ENCODE data around the gene MORN3.

Gene MORN3

GRCh38 chr12:121611306-121611705, 58.1 kb downstream of the MORN3 start:
- FAIRE-seq (no peak), DNase-seq (ENCODE audit: extremely low spot score, insufficient read length, low read depth) (no peak)

DNA sequence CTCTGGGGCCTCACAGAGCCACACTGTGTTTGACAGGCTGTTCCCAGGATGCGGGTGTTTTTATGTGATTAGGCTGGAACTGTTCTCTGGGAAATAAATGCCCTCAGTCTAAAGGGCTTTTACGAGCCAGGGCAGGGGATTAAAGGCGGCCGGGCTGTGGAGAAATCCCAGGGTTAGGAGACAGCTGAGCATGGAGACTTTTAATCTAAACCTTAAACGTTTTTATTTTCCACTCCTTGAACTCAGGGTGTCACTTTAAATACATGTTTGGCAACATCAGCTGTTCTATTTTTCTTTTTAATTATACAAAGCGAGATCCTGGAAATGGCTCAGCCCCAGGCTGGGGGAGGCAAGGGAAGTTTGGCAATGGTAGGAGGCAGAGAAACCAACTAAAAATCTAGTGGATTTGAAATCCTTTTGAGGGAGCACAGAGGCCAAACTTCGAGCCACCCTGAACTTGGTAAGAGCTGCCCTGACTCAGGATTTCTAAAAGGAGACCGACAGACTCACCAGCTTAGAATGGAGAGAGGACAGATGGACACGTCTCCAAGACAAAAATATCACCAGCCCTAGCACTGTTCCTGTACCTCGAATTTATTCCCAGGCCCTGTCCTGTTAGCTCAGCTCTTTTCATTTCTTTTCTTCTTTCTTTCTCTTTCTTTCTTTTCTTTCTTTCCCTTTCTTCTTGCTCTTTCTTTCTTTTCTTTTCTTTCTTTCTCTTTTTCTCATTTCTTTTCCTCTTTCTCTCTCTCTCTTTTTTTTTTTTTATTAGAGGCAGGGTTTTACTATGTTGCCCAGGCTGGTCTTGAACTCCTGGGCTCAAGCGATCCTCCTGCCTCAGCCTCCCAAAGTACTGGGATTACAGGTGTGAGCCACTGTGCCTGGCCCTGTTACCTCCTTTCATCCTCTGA, 59.0 kb downstream of the MORN3 start:
- no peak for DNase-seq (ENCODE audit: extremely low spot score, insufficient read length, low read depth)
- no peak for FAIRE-seq

- FAIRE-seq (no peak), DNase-seq (ENCODE audit: extremely low spot score, insufficient read length, low read depth) (no peak)
Measured at GRCh38 chr12:121608301-121608700, 61.2 kb downstream of the MORN3 start.

GRCh38 chr12:121603581-121603980, 65.9 kb downstream of the MORN3 start:
- FAIRE-seq = no peak
- no peak for DNase-seq (ENCODE audit: extremely low spot score, insufficient read length, low read depth)

DNA sequence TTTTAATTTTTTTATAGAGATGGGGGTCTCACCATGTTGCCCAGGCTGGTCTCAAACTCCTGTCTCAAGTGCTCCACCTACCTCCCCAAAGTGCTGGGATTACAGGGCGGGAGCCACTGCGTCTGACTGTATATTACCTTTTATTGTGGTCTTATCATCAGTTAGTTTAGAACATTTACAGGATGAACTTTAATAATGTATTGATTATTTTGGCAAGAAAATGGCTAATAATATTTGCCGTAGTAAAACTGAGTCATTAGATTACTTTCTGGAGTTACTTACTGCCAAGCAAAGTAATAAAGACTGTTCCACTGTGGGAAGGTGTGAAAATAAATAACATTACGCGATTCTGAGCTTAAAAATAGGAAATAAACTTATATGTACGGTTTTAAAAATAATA, 66.7 kb downstream of the MORN3 start:
- FAIRE-seq = no peak
- DNase-seq (ENCODE audit: extremely low spot score, insufficient read length, low read depth) = no peak

DNA sequence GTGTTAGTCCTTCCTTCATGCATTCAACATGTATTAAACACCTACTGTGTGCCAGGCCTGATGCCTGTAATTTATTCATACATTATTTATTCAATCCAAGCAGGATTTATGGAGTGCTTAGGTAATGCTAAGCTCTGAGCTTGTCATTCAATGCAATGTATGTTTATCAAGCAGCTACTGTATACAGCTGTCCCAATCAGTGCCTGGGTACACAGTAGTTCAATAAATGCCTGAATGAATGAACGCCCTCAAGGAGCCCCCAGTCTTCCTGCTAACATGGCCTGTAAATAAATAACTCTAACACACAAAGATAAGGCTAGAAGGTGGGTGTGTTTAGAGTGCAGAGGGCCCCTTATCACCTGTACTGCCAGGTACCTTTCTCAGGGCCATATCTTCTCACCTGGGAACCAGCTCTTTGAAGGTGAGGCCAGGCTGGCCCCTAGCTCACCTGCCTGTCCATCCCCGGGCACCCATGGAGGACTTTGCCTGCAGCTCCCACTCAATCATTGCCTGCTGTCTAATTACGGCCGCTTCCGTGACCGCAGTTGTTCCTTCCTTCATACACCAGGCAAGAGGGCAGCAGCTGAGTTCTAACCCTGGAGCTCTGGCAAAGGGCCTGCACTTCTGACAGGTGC, 68.6 kb downstream of the MORN3 start:
- DNase-seq (ENCODE audit: extremely low spot score, insufficient read length, low read depth) = no peak
- FAIRE-seq = no peak
